HepG2 (cell line): Measurements from ENCODE around the gene STARD10. TPM values are rescaled to one million over a fixed set of nuclear protein-coding genes. Genes with fewer than 3 reads are reported as not detected.

ENCODE experiments used
- ATF1 ChIP-seq: IDR thresholded peaks from 2 replicates; pipeline ENCODE4 v1.6.1; 2016; ENCODE audit warnings: mild to moderate bottlenecking, control low read depth
- ATF7 ChIP-seq, 2 experiments: fragments of 450-650 bp in 1 of 2; sonication (generic) in 1 of 2; formaldehyde crosslinking in 1 of 2; IDR thresholded peaks; 2 replicates each; pipeline versions ENCODE4 v1.4.0 to v1.6.1; 2016 to 2020; ENCODE audit warnings: antibody characterized with exemption in 1 of 2, mild to moderate bottlenecking in 1 of 2, missing genetic modification reagents in 1 of 2
- BRCA1 ChIP-seq: sonication (generic); formaldehyde crosslinking; IDR thresholded peaks from 2 replicates; pipeline ENCODE4 v1.4.0; 2020; ENCODE audit warnings: missing genetic modification reagents
- CSRNP1 ChIP-seq: sonication (generic); formaldehyde crosslinking; IDR thresholded peaks from 2 replicates; pipeline ENCODE4 v1.8.1; 2023; ENCODE audit warnings: mild to moderate bottlenecking, missing genetic modification reagents
- GZF1 ChIP-seq: sonication (generic); formaldehyde crosslinking; IDR thresholded peaks from 2 replicates; pipeline ENCODE4 v1.5.1; 2020; ENCODE audit warnings: mild to moderate bottlenecking, missing genetic modification reagents
- HINFP ChIP-seq: sonication (generic); formaldehyde crosslinking; IDR thresholded peaks from 2 replicates; pipeline ENCODE4 v1.4.0; 2020; ENCODE audit warnings: low read depth, mild to moderate bottlenecking, missing genetic modification reagents
- HNRNPL ChIP-seq: fragments of 200-400 bp; formaldehyde crosslinking; IDR thresholded peaks from 2 replicates; pipeline ENCODE4 v1.6.1; 2017; ENCODE audit warnings: mild to moderate bottlenecking, low read depth, low read length
- IRX3 ChIP-seq: sonication (generic); formaldehyde crosslinking; IDR thresholded peaks from 2 replicates; pipeline ENCODE4 v1.8.1; 2023; ENCODE audit warnings: mild to moderate bottlenecking, low read depth, missing genetic modification reagents, borderline replicate concordance
- KDM2A ChIP-seq: sonication (generic); formaldehyde crosslinking; IDR thresholded peaks from 2 replicates; pipeline ENCODE4 v1.4.0; 2020; ENCODE audit warnings: low read depth, missing genetic modification reagents, borderline replicate concordance
- LCORL ChIP-seq, 2 experiments: fragments of 450-650 bp in 1 of 2; sonication (generic) in 1 of 2; formaldehyde crosslinking in 1 of 2; IDR thresholded peaks; 2 replicates each; pipeline versions ENCODE4 v1.5.0 to v1.6.1; 2017 to 2020; ENCODE audit warnings: antibody characterized with exemption in 1 of 2, missing genetic modification reagents in 1 of 2
- MED1 ChIP-seq: sonication (generic); formaldehyde crosslinking; IDR thresholded peaks from 2 replicates; pipeline ENCODE4 v1.4.0; 2020; ENCODE audit warnings: missing genetic modification reagents
- MNT ChIP-seq: fragments of 450-650 bp; IDR thresholded peaks from 2 replicates; pipeline ENCODE4 v1.6.1; 2016
- MTF1 ChIP-seq: sonication (generic); formaldehyde crosslinking; IDR thresholded peaks from 2 replicates; pipeline ENCODE4 v1.5.0; 2020; ENCODE audit warnings: missing genetic modification reagents
- MXD3 ChIP-seq: IDR thresholded peaks from 2 replicates; pipeline ENCODE4 v1.6.1; 2016; ENCODE audit warnings: mild to moderate bottlenecking, missing biosample characterization, missing genetic modification reagents
- MXD4 ChIP-seq: IDR thresholded peaks from 2 replicates; pipeline ENCODE4 v1.6.1; 2016; ENCODE audit warnings: mild to moderate bottlenecking, missing biosample characterization, missing genetic modification reagents
- RFXAP ChIP-seq: sonication (generic); formaldehyde crosslinking; IDR thresholded peaks from 2 replicates; pipeline ENCODE4 v1.4.0; 2020; ENCODE audit warnings: missing genetic modification reagents, borderline replicate concordance
- ZBTB10 ChIP-seq: sonication (generic); formaldehyde crosslinking; IDR thresholded peaks from 2 replicates; pipeline ENCODE4 v1.4.0; 2020; ENCODE audit warnings: missing genetic modification reagents, borderline replicate concordance
- ZNF20 ChIP-seq: sonication (generic); formaldehyde crosslinking; IDR thresholded peaks from 2 replicates; pipeline ENCODE4 v1.4.0; 2020; ENCODE audit warnings: mild to moderate bottlenecking, moderate library complexity, missing genetic modification reagents
- ZNF326 ChIP-seq: sonication (generic); formaldehyde crosslinking; IDR thresholded peaks from 2 replicates; pipeline ENCODE4 v1.4.0; 2020; ENCODE audit warnings: missing genetic modification reagents, borderline replicate concordance
- ZNF432 ChIP-seq: sonication (generic); formaldehyde crosslinking; IDR thresholded peaks from 2 replicates; pipeline ENCODE4 v1.5.0; 2020; ENCODE audit warnings: missing genetic modification reagents, mild to moderate bottlenecking, borderline replicate concordance
- ZNF616 ChIP-seq: sonication (generic); formaldehyde crosslinking; IDR thresholded peaks from 2 replicates; pipeline ENCODE4 v1.5.0; 2020; ENCODE audit warnings: low read depth, mild to moderate bottlenecking, missing genetic modification reagents
- ZNF749 ChIP-seq: sonication (generic); formaldehyde crosslinking; IDR thresholded peaks from 2 replicates; pipeline ENCODE4 v1.8.0; 2022; ENCODE audit warnings: mild to moderate bottlenecking, missing genetic modification reagents, moderate library complexity, borderline replicate concordance
- polyA plus RNA-seq, 8 experiments: library from polyadenylated mRNA; depleted of rRNA in 3 of 8; stranded (reverse) in 7 of 8; unstranded in 1 of 8; fragments of >200 nt; fragmentation: Illumina TruSeq in 4 of 8; extraction: Trizol in 4 of 8; gene quantifications; 2 replicates each; pipeline versions ENCODE4 v1.2.1 to v1.2.3, GENCODE V29; 2011 to 2016; ENCODE audit warnings: low read depth in 4 of 8, missing spikeins in 1 of 8, mixed read lengths in 1 of 8; ENCODE audit not compliant: insufficient read depth in 1 of 8
- total RNA-seq, 5 experiments: library from RNA; depleted of rRNA; stranded (reverse); fragments of >200 nt; fragmentation: Illumina TruSeq; extraction: Trizol; gene quantifications; 2 replicates each; pipeline ENCODE4 v1.2.3, GENCODE V29; 2016; ENCODE audit warnings: low read depth in 1 of 5

STARD10 gene
- total and polyA plus RNA-seq, 2 of the 13 experiments (the other 11 are each of a cell fraction or from before 2014, with no cell fraction given) = 260 to 341 TPM

GRCh38 chr11:72750086-72750485 lies 43.8 kb downstream of the STARD10 start (continued):
- TF ChIP-seq KDM2A (CRISPR knock-in tag) = no peak
- TF ChIP-seq HINFP (CRISPR knock-in tag) = no peak
- no peak for TF ChIP-seq ZNF616 (CRISPR knock-in tag)
- TF ChIP-seq HNRNPL = 0 out of 2 replicates have a peak, but pooled peaks have one; percentile 28
- TF ChIP-seq MED1 (CRISPR knock-in tag) = no peak
- no peak for TF ChIP-seq MNT
- TF ChIP-seq ATF7 (IDR thresholded peaks at IDR 0.05) = no peak
- TF ChIP-seq ATF7 (CRISPR knock-in tag; IDR thresholded peaks at IDR 0.05) = no peak
- TF ChIP-seq LCORL (IDR thresholded peaks at IDR 0.05) = no peak
- TF ChIP-seq LCORL (CRISPR knock-in tag; IDR thresholded peaks at IDR 0.05) = peak; percentile 48; the same call in 1 of the 2 replicates
- TF ChIP-seq GZF1 (CRISPR knock-in tag) = no peak
- no peak for TF ChIP-seq MTF1 (CRISPR knock-in tag)
- TF ChIP-seq MXD3 (CRISPR knock-in tag) = no peak
- TF ChIP-seq RFXAP = no peak
- no peak for TF ChIP-seq ZNF326 (CRISPR knock-in tag)
- no peak for TF ChIP-seq ZNF749 (CRISPR knock-in tag)
- no peak; the same call in 1 of the 2 replicates for TF ChIP-seq CSRNP1 (CRISPR knock-in tag)
- no peak for TF ChIP-seq ZNF432 (CRISPR knock-in tag)
- TF ChIP-seq MXD4 = no peak
- no peak for TF ChIP-seq ZBTB10 (CRISPR knock-in tag)
- TF ChIP-seq ATF1 (CRISPR knock-in tag) = no peak
- no peak for TF ChIP-seq BRCA1 (CRISPR knock-in tag)
- no peak for TF ChIP-seq IRX3 (CRISPR knock-in tag)
- TF ChIP-seq ZNF20 = no peak
